ENCODE measurements around the gene COL12A1. TPM values are rescaled to one million over a fixed set of nuclear protein-coding genes. Genes with fewer than 3 reads are reported as not detected.

The COL12A1 gene
- total RNA-seq, 1 experiment from 2014 or later: 0.96 TPM

GRCh38 chr6:75124085-75124484 lies 81.8 kb downstream of the COL12A1 start:
- H3K79me1 ChIP-seq (ENCODE audit: insufficient read depth, low read depth, low read length, poor library complexity, severe bottlenecking): no peaks in the 10 kb centered on the region
- Mint-ChIP-seq H3K4me3 (no peak overlapping the region), H3K36me3 (ENCODE audit: insufficient read depth in 1 of 3, low read depth in 3 of 3) (no peaks in the 10 kb centered on the region), H3K27me3 (ENCODE audit: low read depth) (no peaks in the 10 kb centered on the region), H3K4me1 (no peaks in the 10 kb centered on the region), H3K9me3 (no peaks in the 10 kb centered on the region), H3K27ac (no peak overlapping the region)
- H3K4ac ChIP-seq (ENCODE audit: low read depth, low read length): no peak overlapping the region
- DNase-seq: no peak
- no CpG with 5 or more reads among the region's 2 CpGs for WGBS (ENCODE audit: extremely low coverage, insufficient read length, low lambda C conversion rate)
- H2AFZ ChIP-seq (ENCODE audit: low read length): no peak overlapping the region
- no peak overlapping the region for H4K8ac ChIP-seq (replicated peaks; ENCODE audit: insufficient read length, low read depth, low read length)
- H3K4me2 ChIP-seq (ENCODE audit: insufficient read depth, insufficient read length, low read length): no peak overlapping the region
- H3K23me2 ChIP-seq (ENCODE audit: insufficient read length, low read depth, low read length, poor library complexity, severe bottlenecking): no peaks in the 10 kb centered on the region
- no peak overlapping the region for H2BK120ac ChIP-seq (ENCODE audit: low read depth, low read length, poor library complexity, severe bottlenecking)
- no peak overlapping the region for H2BK15ac ChIP-seq (ENCODE audit: low read depth, low read length)
- no peak overlapping the region for H3K27ac ChIP-seq (ENCODE audit: insufficient read length, low read depth, low read length)
- no peaks in the 10 kb centered on the region for H4K20me1 ChIP-seq (ENCODE audit: control insufficient read depth, insufficient read depth, insufficient read length)
- no peak overlapping the region for H3T11ph ChIP-seq (ENCODE audit: low read length)
- H3K23ac ChIP-seq (ENCODE audit: insufficient read length, low read depth, low read length): no peak overlapping the region
- H2BK5ac ChIP-seq (ENCODE audit: insufficient read length, low read length): no peak overlapping the region
- H3K4me1 ChIP-seq (ENCODE audit: insufficient read depth, low read length): no peaks in the 10 kb centered on the region
- H3K9me3 ChIP-seq (ENCODE audit: control insufficient read depth, low read depth, low read length): no peaks in the 10 kb centered on the region
- H2BK12ac ChIP-seq (ENCODE audit: insufficient read length, low read depth, low read length): no peak overlapping the region
- no peak overlapping the region for H3K56ac ChIP-seq (ENCODE audit: insufficient read length, low read depth, low read length)
- H4K91ac ChIP-seq (ENCODE audit: insufficient read length, low read depth, low read length): no peak overlapping the region
- no peak overlapping the region for H4K5ac ChIP-seq (ENCODE audit: insufficient read length, low read depth, low read length)
- H3K9ac ChIP-seq (ENCODE audit: extremely low read depth, insufficient read length, low read length): no peak overlapping the region
- no peak overlapping the region for H2BK20ac ChIP-seq (ENCODE audit: low read depth, low read length, poor library complexity, severe bottlenecking)
- H2AK5ac ChIP-seq (ENCODE audit: insufficient read length, low read length): no peak overlapping the region
- TF ChIP-seq CTCF (conservative IDR thresholded peaks at IDR 0.05): peak; percentile 26; the same call in 1 of the 3 replicates
- no peaks in the 10 kb centered on the region for H3K79me2 ChIP-seq (ENCODE audit: insufficient read depth, low read length)
- H3K27me3 ChIP-seq (ENCODE audit: insufficient read depth, low read length): no peaks in the 10 kb centered on the region
- no peak overlapping the region for H3K14ac ChIP-seq (ENCODE audit: insufficient read depth, low read length)
- H3K18ac ChIP-seq (ENCODE audit: insufficient read length, low read depth, low read length): no peak overlapping the region

Measured in H9 (cell line).